Thyroid gland (tissue), 4 donors: ENCODE data around the gene IL6R.

Experiments
- CTCF ChIP-seq, 6 experiments: fragments of 200-600 bp in 3 of 6; fragments of 450-650 bp in 3 of 6; sonication (generic) in 3 of 6; IDR thresholded peaks; one replicate each; pipeline ENCODE4 v1.5.1; 2016 to 2019; ENCODE audit warnings: antibody characterized with exemption in 6 of 6, mild to moderate bottlenecking in 2 of 6, inconsistent platforms in 1 of 6, moderate library complexity in 1 of 6
- POLR2A ChIP-seq, 2 donors: fragments of 450-650 bp; IDR thresholded peaks; one replicate each; pipeline ENCODE4 v1.6.1; 2017; ENCODE audit warnings: antibody characterized with exemption in 2 of 2, mild to moderate bottlenecking in 2 of 2, moderate library complexity in 1 of 2

- TF ChIP-seq CTCF (IDR thresholded peaks at IDR 0.05): no peak
- no peak for TF ChIP-seq POLR2A (IDR thresholded peaks at IDR 0.05)
These were observed 62.4 kb downstream of the IL6R start for GRCh38 chr1:154467434-154468102.
